ENCODE data around the gene ZNF618. TPM values are rescaled to one million over a fixed set of nuclear protein-coding genes. Genes with fewer than 3 reads are reported as not detected.

Gene ZNF618
- total RNA-seq, 1 experiment from 2014 or later: 22.0 TPM

DNA sequence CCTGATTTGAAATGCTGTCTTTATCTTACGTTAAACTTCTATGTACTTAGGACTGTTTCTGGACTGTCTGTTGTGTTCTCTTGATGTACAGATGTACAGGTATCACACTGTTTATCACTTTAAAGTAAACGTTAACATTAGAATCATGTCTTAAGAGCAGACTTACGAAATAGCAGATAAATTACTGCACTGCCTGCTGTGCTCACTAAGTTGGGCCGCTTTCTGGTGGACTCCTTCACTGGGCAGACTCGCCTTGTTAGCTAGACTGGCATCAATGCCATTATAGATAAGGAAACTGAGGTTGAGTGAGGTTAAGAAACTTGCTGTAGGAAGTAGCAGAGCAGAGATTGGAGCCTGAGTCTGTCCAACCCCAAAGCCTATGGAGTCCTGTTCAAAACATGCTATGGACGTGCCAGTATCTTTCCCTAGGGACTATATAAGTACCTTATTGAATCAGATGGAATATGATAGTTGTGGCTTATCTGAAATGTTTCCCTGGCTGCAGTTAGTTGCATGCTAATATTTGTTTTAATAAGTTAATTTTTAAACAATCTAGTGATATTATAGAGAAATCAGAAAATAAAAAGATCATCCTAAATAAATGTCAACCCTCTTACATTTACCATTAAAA is 16.9 kb downstream of the ZNF618 start (continued):
- TF ChIP-seq KAT7 (CRISPR knock-in tag; IDR thresholded peaks at IDR 0.05; ENCODE audit: borderline replicate concordance): no peak
- no peak for TF ChIP-seq JUN (CRISPR knock-in tag; IDR thresholded peaks at IDR 0.05)
- TF ChIP-seq, protein P1, sequence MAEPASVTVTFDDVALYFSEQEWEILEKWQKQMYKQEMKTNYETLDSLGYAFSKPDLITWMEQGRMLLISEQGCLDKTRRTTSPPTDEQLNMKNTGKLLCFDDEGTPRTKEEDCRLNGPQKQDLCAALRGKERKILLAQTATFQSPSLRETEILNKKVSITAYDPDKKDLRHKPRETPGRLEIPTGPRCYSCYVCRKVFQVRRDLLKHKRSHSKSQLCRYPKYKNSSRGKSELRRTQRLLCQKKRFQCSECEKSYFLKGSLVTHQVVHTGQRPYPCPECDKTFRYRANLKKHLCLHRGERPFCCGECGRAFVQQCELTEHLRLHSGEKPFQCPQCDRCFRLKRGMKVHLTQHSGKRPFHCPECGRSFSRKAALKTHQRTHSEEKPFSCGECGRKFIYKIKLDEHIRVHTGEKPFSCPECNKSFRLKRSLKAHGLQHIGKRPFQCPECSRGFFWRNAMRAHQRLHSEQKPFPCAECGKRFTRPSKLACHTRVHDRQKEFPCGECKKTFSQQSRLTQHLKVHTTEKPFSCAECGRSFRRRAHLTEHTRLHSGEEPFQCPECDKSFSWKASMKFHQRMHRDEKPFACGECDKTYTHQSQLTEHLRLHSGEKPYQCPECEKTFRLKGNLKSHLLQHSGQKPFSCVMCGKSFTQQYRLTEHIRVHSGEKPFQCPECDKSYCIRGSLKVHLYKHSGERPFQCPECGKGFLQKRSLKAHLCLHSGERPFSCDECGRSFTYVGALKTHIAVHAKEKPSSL (CRISPR knock-in tag; conservative IDR thresholded peaks at IDR 0.05): no peak
- no peak for TF ChIP-seq MYBL2 (CRISPR knock-in tag; IDR thresholded peaks at IDR 0.05)
- TF ChIP-seq, protein P2, sequence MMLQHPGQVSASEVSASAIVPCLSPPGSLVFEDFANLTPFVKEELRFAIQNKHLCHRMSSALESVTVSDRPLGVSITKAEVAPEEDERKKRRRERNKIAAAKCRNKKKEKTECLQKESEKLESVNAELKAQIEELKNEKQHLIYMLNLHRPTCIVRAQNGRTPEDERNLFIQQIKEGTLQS (CRISPR knock-in tag; conservative IDR thresholded peaks at IDR 0.05): no peak
- no peak for TF ChIP-seq RELA (CRISPR knock-in tag; IDR thresholded peaks at IDR 0.05; ENCODE audit: borderline replicate concordance)

DNA sequence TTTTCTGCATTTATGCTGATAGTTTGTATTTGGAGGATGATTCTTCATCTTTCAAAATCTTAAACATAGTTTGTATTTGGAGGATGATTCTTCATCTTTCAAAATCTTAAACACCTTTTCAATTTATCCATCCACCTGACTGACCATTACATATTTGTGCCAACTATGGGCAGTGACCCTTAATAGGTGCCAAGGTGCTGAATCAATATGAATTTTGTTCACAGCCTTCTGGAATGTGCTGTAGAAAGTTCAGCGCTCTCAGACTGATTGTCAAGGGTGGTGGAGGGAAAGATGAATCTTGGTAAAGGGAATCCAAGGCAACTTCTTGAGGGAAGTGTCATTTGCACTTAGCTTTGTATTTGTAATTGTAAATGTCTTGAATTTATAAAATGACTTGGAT is 18.1 kb downstream of the ZNF618 start:
- Mint-ChIP-seq H3K36me3 (peaks cover 23% of the 10 kb centered on the region), H3K9me3 (peaks cover 22% of the 10 kb centered on the region), H3K4me1 (no peaks in the 10 kb centered on the region), H3K27me3 (ENCODE audit: low read depth) (no peaks in the 10 kb centered on the region; the same call in 1 of the 2 replicates), H3K27ac (no peak overlapping the region), H3K4me3 (no peak overlapping the region)
- CTCF ChIA-PET: no interaction called here
- ATAC-seq (no peak), DNase-seq (ENCODE audit: low spot score) (no peak)
- POLR2A ChIA-PET: no interaction called here
- TF ChIP-seq RELA (CRISPR knock-in tag; IDR thresholded peaks at IDR 0.05; ENCODE audit: borderline replicate concordance) (no peak), NR2C2 (CRISPR knock-in tag; IDR thresholded peaks at IDR 0.05) (no peak), MXD4 (CRISPR knock-in tag; IDR thresholded peaks at IDR 0.05; ENCODE audit: borderline replicate concordance) (no peak), ZNF423 (CRISPR knock-in tag; IDR thresholded peaks at IDR 0.05) (no peak), ZNF532 (CRISPR knock-in tag; IDR thresholded peaks at IDR 0.05; ENCODE audit: borderline replicate concordance) (no peak), ZNF138 (CRISPR knock-in tag; conservative IDR thresholded peaks at IDR 0.05) (no peak), ATF1 (CRISPR knock-in tag; IDR thresholded peaks at IDR 0.05) (no peak), OVOL2 (CRISPR knock-in tag; IDR thresholded peaks at IDR 0.05; ENCODE audit: borderline replicate concordance) (no peak), ZNF396 (CRISPR knock-in tag; IDR thresholded peaks at IDR 0.05; ENCODE audit: borderline replicate concordance) (no peak), ZMAT4 (CRISPR knock-in tag; IDR thresholded peaks at IDR 0.05) (no peak), CDX4 (CRISPR knock-in tag; IDR thresholded peaks at IDR 0.05; ENCODE audit: borderline replicate concordance) (no peak), ELF4 (CRISPR knock-in tag; IDR thresholded peaks at IDR 0.05; ENCODE audit: low read depth) (no peak), ZNF512 (CRISPR knock-in tag; IDR thresholded peaks at IDR 0.05; ENCODE audit: borderline replicate concordance) (no peak)
- TF ChIP-seq, protein P3, sequence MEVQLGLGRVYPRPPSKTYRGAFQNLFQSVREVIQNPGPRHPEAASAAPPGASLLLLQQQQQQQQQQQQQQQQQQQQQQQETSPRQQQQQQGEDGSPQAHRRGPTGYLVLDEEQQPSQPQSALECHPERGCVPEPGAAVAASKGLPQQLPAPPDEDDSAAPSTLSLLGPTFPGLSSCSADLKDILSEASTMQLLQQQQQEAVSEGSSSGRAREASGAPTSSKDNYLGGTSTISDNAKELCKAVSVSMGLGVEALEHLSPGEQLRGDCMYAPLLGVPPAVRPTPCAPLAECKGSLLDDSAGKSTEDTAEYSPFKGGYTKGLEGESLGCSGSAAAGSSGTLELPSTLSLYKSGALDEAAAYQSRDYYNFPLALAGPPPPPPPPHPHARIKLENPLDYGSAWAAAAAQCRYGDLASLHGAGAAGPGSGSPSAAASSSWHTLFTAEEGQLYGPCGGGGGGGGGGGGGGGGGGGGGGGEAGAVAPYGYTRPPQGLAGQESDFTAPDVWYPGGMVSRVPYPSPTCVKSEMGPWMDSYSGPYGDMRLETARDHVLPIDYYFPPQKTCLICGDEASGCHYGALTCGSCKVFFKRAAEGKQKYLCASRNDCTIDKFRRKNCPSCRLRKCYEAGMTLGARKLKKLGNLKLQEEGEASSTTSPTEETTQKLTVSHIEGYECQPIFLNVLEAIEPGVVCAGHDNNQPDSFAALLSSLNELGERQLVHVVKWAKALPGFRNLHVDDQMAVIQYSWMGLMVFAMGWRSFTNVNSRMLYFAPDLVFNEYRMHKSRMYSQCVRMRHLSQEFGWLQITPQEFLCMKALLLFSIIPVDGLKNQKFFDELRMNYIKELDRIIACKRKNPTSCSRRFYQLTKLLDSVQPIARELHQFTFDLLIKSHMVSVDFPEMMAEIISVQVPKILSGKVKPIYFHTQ (CRISPR knock-in tag; IDR thresholded peaks at IDR 0.05): no peak
- TF ChIP-seq, protein P4, sequence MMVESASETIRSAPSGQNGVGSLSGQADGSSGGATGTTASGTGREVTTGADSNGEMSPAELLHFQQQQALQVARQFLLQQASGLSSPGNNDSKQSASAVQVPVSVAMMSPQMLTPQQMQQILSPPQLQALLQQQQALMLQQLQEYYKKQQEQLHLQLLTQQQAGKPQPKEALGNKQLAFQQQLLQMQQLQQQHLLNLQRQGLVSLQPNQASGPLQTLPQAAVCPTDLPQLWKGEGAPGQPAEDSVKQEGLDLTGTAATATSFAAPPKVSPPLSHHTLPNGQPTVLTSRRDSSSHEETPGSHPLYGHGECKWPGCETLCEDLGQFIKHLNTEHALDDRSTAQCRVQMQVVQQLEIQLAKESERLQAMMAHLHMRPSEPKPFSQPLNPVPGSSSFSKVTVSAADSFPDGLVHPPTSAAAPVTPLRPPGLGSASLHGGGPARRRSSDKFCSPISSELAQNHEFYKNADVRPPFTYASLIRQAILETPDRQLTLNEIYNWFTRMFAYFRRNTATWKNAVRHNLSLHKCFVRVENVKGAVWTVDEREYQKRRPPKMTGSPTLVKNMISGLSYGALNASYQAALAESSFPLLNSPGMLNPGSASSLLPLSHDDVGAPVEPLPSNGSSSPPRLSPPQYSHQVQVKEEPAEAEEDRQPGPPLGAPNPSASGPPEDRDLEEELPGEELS (CRISPR knock-in tag; IDR thresholded peaks at IDR 0.05): no peak
